Mesothelial cell of epicardium (in vitro differentiated cells): ENCODE data around the gene C3orf33. TPM values are rescaled to one million over a fixed set of nuclear protein-coding genes. Genes with fewer than 3 reads are reported as not detected.

Experiments used
- DNase-seq, 2 experiments: peaks; one replicate each; pipeline ENCODE4 v3.0.0; 2021; ENCODE audit warnings: low spot score in 2 of 2; ENCODE audit not compliant: unreplicated experiment in 2 of 2
- H3K27ac Mint-ChIP-seq: 2 replicates; pipeline ENCODE4 v1.8.0; 2021; ENCODE audit warnings: mixed read lengths
- H3K27me3 Mint-ChIP-seq: 2 replicates; pipeline ENCODE4 v1.8.0; 2021; ENCODE audit warnings: low read depth, mixed read lengths
- H3K36me3 Mint-ChIP-seq: 2 replicates; pipeline ENCODE4 v1.8.0; 2021; ENCODE audit warnings: mixed read lengths
- H3K4me1 Mint-ChIP-seq: 2 replicates; pipeline ENCODE4 v1.8.0; 2021; ENCODE audit warnings: mixed read lengths
- H3K4me3 Mint-ChIP-seq: 2 replicates; pipeline ENCODE4 v1.8.0; 2021; ENCODE audit warnings: mild to moderate bottlenecking, moderate library complexity, mixed read lengths
- H3K9me3 Mint-ChIP-seq: 2 replicates; pipeline ENCODE4 v1.8.0; 2021; ENCODE audit warnings: mixed read lengths
- total RNA-seq: library from RNA; stranded (reverse); gene quantifications from 3 replicates; pipeline ENCODE4 v1.2.1, GENCODE V29; 2021
- TF ChIP-seq, protein P1 (sequence below): fragments of 200-600 bp; sonication (generic); IDR thresholded peaks from one replicate; pipeline ENCODE4 v1.5.0; 2021; ENCODE audit warnings: antibody characterized with exemption; ENCODE audit not compliant: unreplicated experiment

C3orf33 gene
- total RNA-seq, 1 donor from 2014 or later: 6.2 TPM

- peaks cover 4% of the 10 kb centered on the region for H3K36me3 Mint-ChIP-seq
- no peaks in the 10 kb centered on the region for H3K9me3 Mint-ChIP-seq
- H3K27ac Mint-ChIP-seq: no peak overlapping the region
- H3K4me3 Mint-ChIP-seq: no peak overlapping the region
- DNase-seq: no peak
- H3K27me3 Mint-ChIP-seq: peaks cover 1% of the 10 kb centered on the region
- H3K4me1 Mint-ChIP-seq: no peaks in the 10 kb centered on the region
- TF ChIP-seq, protein P1, sequence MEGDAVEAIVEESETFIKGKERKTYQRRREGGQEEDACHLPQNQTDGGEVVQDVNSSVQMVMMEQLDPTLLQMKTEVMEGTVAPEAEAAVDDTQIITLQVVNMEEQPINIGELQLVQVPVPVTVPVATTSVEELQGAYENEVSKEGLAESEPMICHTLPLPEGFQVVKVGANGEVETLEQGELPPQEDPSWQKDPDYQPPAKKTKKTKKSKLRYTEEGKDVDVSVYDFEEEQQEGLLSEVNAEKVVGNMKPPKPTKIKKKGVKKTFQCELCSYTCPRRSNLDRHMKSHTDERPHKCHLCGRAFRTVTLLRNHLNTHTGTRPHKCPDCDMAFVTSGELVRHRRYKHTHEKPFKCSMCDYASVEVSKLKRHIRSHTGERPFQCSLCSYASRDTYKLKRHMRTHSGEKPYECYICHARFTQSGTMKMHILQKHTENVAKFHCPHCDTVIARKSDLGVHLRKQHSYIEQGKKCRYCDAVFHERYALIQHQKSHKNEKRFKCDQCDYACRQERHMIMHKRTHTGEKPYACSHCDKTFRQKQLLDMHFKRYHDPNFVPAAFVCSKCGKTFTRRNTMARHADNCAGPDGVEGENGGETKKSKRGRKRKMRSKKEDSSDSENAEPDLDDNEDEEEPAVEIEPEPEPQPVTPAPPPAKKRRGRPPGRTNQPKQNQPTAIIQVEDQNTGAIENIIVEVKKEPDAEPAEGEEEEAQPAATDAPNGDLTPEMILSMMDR: no peak
These were observed 3.1 kb upstream of the C3orf33 start for GRCh38 chr3:155809181-155809580.

GRCh38 chr3:155807823-155808222, 1.7 kb upstream of the C3orf33 start:
- no peak for DNase-seq
- Mint-ChIP-seq H3K27ac (no peak overlapping the region), H3K27me3 (peaks cover 1% of the 10 kb centered on the region), H3K36me3 (peaks cover 8% of the 10 kb centered on the region), H3K4me1 (no peaks in the 10 kb centered on the region), H3K4me3 (no peak overlapping the region), H3K9me3 (no peaks in the 10 kb centered on the region)
- TF ChIP-seq, protein P1: no peak

GRCh38 chr3:155805204-155805801, 775 bp downstream of the C3orf33 start:
- H3K4me3 Mint-ChIP-seq: peak overlapping the region; percentile 86
- peaks cover 1% of the 10 kb centered on the region for H3K27me3 Mint-ChIP-seq
- TF ChIP-seq, protein P1: no peak
- H3K27ac Mint-ChIP-seq: peak overlapping the region; percentile 77
- no peaks in the 10 kb centered on the region for H3K4me1 Mint-ChIP-seq
- no peaks in the 10 kb centered on the region for H3K9me3 Mint-ChIP-seq
- H3K36me3 Mint-ChIP-seq: peaks cover 21% of the 10 kb centered on the region
- no peak for DNase-seq

DNA sequence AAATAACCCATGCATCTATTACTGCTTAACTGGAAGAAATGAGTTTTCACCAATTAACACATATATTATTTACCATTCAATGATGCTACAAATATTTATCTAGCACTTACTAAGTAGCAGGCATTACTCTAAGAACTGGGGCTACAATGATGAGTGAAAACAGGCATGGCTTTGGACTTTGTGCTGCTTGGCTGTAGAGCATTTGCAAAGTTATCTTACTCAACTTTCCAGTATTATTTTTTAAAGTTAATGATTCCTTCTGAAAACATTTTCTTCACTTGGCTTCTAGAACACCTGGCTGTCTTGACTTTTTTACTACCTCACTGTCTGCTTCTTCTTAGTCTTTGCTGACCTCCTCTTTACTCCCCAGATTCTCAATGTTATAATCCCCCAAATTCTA, 1.8 kb downstream of the C3orf33 start:
- TF ChIP-seq, protein P1: no peak
- no peaks in the 10 kb centered on the region for H3K9me3 Mint-ChIP-seq
- H3K27me3 Mint-ChIP-seq: peaks cover 1% of the 10 kb centered on the region
- no peak for DNase-seq
- H3K27ac Mint-ChIP-seq: no peak overlapping the region
- no peaks in the 10 kb centered on the region for H3K4me1 Mint-ChIP-seq
- peak overlapping the region; percentile 86 for H3K4me3 Mint-ChIP-seq
- H3K36me3 Mint-ChIP-seq: peaks cover 28% of the 10 kb centered on the region

GRCh38 chr3:155792532-155792931, 13.5 kb downstream of the C3orf33 start:
- TF ChIP-seq, protein P1: no peak
- H3K4me1 Mint-ChIP-seq: no peaks in the 10 kb centered on the region
- peaks cover 68% of the 10 kb centered on the region for H3K36me3 Mint-ChIP-seq
- H3K4me3 Mint-ChIP-seq: no peak overlapping the region
- no peak overlapping the region for H3K27ac Mint-ChIP-seq
- no peaks in the 10 kb centered on the region for H3K27me3 Mint-ChIP-seq
- peaks cover 39% of the 10 kb centered on the region for H3K9me3 Mint-ChIP-seq
- no peak for DNase-seq

DNA sequence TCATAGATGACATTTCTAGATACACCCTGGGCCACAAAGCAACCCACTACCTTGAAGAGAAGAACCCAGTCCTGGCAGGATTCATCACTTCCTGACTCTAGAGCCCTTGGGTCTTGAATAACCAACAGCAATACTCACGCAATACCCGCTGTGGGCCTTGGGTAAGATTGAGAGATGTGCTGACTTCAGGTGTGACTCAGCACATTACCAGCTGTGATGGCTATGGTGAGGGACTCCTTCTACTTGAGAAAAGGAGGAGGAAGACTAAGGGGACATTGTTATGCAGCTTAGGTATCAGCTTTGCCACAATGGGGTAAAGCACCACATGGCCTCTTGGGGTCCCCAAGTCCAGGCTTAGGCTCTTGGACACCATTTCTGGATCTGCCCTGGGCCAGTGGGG, 14.9 kb downstream of the C3orf33 start:
- Mint-ChIP-seq H3K36me3 (peaks cover 57% of the 10 kb centered on the region), H3K27ac (no peak overlapping the region), H3K4me3 (no peak overlapping the region), H3K4me1 (no peaks in the 10 kb centered on the region), H3K9me3 (peaks cover 29% of the 10 kb centered on the region), H3K27me3 (no peaks in the 10 kb centered on the region)
- no peak for DNase-seq
- TF ChIP-seq, protein P1: no peak
